NCI-H524 (cell line): ENCODE data around the gene NLRC5.

Experiments used
- DNase-seq, 2 experiments: peaks; one replicate each; lab custom pipeline; 2025; lab: John Stamatoyannopoulos, UW

The NLRC5 gene, protein sequence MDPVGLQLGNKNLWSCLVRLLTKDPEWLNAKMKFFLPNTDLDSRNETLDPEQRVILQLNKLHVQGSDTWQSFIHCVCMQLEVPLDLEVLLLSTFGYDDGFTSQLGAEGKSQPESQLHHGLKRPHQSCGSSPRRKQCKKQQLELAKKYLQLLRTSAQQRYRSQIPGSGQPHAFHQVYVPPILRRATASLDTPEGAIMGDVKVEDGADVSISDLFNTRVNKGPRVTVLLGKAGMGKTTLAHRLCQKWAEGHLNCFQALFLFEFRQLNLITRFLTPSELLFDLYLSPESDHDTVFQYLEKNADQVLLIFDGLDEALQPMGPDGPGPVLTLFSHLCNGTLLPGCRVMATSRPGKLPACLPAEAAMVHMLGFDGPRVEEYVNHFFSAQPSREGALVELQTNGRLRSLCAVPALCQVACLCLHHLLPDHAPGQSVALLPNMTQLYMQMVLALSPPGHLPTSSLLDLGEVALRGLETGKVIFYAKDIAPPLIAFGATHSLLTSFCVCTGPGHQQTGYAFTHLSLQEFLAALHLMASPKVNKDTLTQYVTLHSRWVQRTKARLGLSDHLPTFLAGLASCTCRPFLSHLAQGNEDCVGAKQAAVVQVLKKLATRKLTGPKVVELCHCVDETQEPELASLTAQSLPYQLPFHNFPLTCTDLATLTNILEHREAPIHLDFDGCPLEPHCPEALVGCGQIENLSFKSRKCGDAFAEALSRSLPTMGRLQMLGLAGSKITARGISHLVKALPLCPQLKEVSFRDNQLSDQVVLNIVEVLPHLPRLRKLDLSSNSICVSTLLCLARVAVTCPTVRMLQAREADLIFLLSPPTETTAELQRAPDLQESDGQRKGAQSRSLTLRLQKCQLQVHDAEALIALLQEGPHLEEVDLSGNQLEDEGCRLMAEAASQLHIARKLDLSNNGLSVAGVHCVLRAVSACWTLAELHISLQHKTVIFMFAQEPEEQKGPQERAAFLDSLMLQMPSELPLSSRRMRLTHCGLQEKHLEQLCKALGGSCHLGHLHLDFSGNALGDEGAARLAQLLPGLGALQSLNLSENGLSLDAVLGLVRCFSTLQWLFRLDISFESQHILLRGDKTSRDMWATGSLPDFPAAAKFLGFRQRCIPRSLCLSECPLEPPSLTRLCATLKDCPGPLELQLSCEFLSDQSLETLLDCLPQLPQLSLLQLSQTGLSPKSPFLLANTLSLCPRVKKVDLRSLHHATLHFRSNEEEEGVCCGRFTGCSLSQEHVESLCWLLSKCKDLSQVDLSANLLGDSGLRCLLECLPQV (N-terminal part only)

DNA sequence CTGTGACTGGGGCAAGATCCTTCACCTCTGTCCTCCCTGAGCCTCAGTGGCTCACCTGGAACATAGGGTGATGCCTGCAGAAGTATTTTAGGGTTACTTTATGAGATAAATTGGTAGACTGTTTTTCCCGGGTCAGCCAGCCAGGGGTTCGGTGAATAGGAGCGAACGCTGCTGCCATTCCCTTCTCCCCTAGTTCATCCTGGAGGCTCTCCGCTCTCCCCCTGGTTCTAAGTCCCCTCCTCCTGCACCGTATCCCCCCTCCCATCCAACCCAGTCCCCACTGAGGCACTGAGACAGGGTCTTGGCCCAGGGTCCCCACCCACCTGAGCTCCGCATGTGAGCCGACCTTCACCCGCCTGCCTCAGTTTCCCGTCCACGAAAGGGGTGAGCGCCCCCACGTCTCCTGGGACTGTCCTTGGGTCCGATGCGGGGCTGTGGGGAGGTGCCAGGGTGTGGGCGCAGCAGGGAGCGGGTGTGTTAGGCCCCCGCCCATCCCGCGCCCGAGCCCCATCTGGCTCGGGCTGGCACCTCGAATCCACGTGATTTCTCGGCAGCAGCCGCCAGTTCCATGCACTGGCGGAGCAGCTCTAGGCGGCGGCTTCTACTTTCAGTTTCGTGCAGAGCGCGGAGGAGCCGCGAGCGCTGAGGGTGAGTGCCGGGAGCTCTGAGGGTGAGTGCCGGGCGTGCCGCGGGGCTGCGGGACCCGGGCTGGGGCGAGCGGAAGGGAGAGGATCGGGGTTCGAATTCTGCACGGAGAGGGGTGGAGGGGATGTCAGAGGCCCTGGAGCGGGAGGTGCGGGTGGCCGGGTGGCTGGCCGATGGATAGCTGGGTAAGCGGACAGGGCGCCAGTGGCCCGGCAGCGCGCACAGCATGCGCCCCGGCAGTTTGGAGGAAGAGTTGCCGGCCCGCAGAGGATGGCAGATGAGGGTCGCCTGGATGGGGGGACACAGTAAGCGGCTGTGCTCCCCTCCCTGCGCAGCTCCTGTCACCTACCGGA, at the start of gene NLRC5:
Gene NLRC5 (plus strand): TSS at position 610 of the 998 bp plus-strand sequence. CDS start 31,156 bp downstream, outside the sequence.
- DNase-seq, result peak; percentile 78 to 88

DNA sequence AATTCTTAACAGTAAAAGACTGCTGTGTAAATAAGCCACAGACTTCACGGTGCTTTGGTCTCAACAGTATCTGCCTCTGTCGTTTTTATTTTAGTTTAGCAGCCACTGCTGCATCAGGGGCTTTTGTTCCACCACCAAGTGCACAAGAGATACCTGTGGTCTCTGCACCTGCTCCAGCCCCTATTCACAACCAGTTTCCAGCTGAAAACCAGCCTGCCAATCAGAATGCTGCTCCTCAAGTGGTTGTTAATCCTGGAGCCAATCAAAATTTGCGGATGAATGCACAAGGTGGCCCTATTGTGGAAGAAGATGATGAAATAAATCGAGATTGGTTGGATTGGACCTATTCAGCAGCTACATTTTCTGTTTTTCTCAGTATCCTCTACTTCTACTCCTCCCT, 49.6 kb upstream of the NLRC5 start:
- DNase-seq, result no peak

GRCh38 chr16:56941092-56941491, 48.3 kb upstream of the NLRC5 start:
- DNase-seq, result no peak

- DNase-seq, result no peak
Measured at GRCh38 chr16:56941856-56942331, 47.5 kb upstream of the NLRC5 start.

GRCh38 chr16:56943761-56944375, 45.5 kb upstream of the NLRC5 start:
- no peak for DNase-seq

DNA sequence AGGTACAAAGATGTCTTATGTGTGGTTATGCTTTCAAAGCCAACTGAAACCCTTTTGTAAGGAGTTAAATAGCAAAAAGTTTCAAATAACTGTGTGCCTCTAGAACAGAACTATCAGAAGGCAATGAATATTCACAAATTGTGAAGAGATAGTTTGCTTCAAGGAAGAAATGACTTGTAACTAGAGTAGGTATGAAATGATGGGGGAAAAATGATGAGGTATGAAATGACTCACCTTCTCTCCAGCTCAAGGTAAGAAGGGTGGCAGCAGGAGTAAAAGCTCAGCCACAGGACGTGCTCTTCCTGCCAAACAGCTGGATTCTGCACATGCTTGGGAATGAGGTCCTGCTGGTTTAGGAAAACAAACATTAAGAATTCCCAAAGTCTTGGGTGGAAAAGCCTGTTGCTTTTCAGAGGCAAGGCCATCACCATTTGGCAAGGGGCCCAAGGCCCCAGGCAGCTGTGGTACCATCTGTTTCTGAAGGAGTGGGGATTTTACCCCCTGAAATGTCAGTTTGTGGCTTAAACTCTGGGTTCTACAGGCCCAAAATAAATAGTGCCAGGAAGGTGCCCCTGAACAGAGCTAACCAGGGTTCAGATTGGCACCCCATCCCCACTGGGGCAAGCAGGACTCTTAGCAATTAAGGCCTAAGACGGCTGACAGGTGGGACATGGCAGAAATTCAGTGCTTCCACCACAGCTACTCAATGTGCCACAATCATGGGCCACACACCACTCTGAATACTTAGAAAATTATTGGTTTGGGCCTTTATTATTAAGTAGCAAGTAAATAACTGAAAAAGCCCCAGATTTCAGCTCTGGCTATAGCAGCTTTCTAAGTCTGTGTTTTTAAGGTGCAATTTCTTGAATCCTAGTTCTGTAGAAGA, 44.2 kb upstream of the NLRC5 start:
- DNase-seq, result peak; percentile 41 to 86

- no peak for DNase-seq
Measured at GRCh38 chr16:56945847-56946527, 43.4 kb upstream of the NLRC5 start.

- no peak for DNase-seq
Measured at GRCh38 chr16:56946767-56947603, 42.4 kb upstream of the NLRC5 start.

GRCh38 chr16:56947604-56947995, 41.8 kb upstream of the NLRC5 start:
- DNase-seq, result no peak

- no peak for DNase-seq
Measured at GRCh38 chr16:56948234-56948633, 41.1 kb upstream of the NLRC5 start.

DNA sequence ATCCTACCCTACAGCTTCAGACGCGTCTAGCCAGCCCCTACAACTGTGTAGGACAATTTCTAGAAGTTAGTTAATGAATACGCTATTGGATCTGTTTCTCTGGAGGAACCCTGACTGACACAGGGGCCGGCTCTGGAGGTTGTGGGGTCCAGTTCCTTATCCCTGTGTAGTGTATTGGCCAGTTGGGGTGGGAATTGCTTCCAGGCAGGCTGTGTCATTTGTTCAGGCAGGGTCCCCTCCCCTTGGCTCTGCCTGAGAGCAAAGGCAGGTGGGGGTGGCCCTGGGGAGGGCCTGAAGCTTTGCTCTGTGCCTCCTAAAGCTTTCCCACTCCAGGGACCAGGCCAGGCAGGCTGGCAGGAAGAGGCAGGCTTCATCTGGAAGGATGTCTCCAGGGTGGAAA, 39.3 kb upstream of the NLRC5 start:
- DNase-seq, result no peak

DNA sequence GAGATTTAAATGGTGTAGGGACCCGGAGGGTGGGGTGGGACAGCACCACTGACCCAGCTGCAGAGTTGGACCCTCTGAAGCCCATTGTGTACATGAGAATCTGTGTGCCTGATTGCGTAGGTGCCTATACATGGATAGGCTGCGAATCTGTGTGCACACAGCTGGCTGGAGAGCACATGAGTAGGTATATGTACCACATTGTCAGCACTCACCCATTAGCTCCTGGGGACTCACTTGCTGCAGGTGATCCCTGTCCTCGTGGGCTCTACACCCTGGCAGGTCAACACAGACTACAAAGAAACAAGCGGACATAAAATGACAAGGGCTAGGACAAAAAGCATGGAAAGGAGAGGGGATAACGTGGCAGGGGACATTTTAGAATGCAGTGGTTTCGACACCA, 38.9 kb upstream of the NLRC5 start:
- no peak for DNase-seq

DNA sequence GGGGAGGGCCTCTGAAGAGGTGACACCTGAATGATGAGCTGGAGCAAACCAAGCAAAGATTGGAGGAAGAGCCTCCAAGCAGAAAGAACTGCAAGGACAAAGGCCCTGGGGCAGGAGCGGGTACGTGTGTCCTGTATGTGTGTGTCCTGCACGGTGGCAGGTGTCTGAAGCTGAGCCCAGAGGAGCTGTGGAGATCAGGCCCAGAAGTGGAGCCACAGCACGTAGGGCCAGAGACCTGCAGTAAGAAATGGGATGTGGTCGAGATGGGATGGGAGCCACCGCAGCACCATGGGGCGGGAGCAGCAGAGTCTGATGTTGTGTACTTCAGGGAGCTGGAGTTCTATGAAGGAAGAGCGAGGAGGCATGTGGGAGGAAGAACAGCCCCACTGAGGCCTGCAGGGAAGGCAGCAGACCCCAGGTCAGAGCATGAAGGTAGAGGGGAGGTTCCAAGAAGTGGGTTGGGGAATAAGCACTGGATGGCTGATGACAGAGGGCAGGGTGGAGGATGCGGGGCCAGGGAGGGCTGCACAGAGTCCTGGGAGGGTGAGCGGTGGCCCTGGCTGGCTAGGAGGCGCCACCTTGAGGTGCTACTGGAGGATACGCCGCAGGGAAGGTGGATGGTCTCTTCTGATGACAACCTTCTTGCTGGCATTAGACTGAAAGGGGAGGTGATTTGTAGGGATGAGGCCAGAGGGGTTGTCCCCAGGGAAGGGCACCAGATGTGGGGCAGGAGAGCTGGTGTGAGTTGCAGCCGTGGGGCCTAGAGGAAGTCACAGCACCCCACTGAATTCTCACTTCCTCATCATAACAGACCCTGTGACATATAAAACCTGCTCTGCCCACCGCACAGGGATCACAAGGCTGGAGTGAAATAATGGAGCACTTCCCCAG, 38.2 kb upstream of the NLRC5 start:
- peak; percentile 40 to 73 for DNase-seq

DNA sequence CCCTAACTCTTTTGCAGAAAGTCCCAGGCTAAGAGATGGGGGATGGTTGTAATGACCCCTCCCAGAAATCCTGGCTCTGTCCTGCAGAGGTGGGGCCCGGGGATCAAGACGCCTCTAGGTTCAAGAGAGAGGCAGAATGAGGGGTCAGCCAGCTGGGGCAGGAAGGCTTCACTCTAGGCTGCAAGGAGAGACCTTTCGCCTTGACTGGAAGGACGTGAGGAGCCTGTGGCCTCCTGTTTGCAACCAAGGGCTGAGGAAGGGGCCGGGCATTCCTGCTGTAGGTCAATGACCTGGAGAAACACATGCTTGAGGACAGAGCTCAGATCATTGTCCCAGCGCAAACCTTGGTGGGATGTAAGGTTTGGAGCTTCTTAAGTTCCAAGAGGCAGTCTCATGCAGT, 36.4 kb upstream of the NLRC5 start:
- DNase-seq, result no peak

- no peak for DNase-seq
Measured at GRCh38 chr16:56956076-56956475, 33.3 kb upstream of the NLRC5 start.

DNA sequence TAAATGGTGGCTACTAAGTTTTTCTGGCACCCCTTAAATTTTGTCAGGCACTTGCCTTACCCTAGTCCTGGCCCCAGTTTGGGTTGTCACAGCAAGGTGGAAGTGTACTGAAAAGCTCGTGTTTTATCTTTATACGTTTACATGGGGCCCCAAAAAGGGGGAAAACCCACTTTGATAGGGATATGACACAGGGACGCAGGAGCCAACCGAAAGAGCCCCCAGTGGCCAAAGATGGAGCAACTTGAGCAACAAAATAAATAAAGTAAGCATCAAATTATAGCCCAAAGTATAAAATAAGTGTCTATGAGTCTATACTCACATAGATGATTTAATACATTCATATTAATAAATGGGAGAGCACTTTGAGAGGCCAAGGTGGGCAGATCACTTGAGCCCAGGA, 32.6 kb upstream of the NLRC5 start:
- DNase-seq, result no peak
